Measurements from ENCODE around the gene NRXN3. TPM values are rescaled to one million over a fixed set of nuclear protein-coding genes. Genes with fewer than 3 reads are reported as not detected.

The NRXN3 gene
- total RNA-seq, 1 experiment from 2014 or later = not detected

DNA sequence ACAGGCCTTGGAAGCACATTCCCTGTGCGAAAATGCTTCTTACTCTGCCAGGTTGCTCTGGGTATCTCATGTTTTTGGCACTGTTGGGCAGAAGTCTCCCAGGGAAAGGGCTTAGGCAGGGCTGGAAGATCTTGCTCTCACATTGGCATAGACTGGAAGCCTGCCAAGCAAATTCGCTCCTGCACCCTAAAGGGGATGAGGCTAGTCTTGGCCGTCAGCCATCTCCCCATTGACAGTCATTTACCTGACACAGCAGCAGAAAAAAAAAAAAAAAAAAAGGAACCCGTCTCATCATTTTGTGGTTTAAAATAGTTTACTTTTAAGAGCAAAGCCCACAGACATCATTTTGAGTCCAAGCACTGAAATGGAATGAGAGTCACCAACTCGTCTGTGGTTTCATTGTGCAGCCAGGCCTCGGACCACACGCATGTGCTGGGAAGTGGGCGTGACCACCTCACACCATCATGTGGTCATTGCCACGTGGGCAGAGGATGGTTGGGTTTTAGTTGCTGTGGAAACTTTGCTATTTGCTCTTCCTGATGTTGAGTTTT lies 84.8 kb downstream of the NRXN3 start:
- Histone ChIP-seq H3K36me3 (ENCODE audit: low read depth) (no peaks in the 10 kb centered on the region), H3K4me1 (replicated peaks; ENCODE audit: insufficient read depth) (no peaks in the 10 kb centered on the region), H2AFZ (no peak overlapping the region), H3K4me3 (no peak overlapping the region), H3K9me2 (ENCODE audit: insufficient read depth) (no peaks in the 10 kb centered on the region), H4K20me1 (ENCODE audit: insufficient read depth) (no peaks in the 10 kb centered on the region; the same call in 1 of the 2 replicates), H3K4me2 (no peak overlapping the region), H3K9me3 (ENCODE audit: insufficient read depth, low read depth) (no peaks in the 10 kb centered on the region; the same call in 1 of the 2 replicates), H3K27ac (no peak overlapping the region), H3F3A (ENCODE audit: insufficient read depth, low read depth) (no peaks in the 10 kb centered on the region), H3K27me3 (ENCODE audit: insufficient read depth, low read depth) (peaks cover 53% of the 10 kb centered on the region), H3K79me2 (ENCODE audit: low read depth) (no peaks in the 10 kb centered on the region)
- POLR2A ChIA-PET (ENCODE audit: unreplicated experiment) = no interaction called here
- CTCF ChIA-PET = no interaction called here
- TF ChIP-seq, protein P1, sequence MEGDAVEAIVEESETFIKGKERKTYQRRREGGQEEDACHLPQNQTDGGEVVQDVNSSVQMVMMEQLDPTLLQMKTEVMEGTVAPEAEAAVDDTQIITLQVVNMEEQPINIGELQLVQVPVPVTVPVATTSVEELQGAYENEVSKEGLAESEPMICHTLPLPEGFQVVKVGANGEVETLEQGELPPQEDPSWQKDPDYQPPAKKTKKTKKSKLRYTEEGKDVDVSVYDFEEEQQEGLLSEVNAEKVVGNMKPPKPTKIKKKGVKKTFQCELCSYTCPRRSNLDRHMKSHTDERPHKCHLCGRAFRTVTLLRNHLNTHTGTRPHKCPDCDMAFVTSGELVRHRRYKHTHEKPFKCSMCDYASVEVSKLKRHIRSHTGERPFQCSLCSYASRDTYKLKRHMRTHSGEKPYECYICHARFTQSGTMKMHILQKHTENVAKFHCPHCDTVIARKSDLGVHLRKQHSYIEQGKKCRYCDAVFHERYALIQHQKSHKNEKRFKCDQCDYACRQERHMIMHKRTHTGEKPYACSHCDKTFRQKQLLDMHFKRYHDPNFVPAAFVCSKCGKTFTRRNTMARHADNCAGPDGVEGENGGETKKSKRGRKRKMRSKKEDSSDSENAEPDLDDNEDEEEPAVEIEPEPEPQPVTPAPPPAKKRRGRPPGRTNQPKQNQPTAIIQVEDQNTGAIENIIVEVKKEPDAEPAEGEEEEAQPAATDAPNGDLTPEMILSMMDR (conservative IDR thresholded peaks at IDR 0.05) = no peak
- no peak for TF ChIP-seq EZH2 (IDR thresholded peaks at IDR 0.05; ENCODE audit: low read depth)
- BruUV-seq (replicated peaks) = no TSS peak
- intact Hi-C loops (cut with micrococcal nuclease; ENCODE audit: unreplicated experiment) = no loop called here
- no peak for DNase-seq

DNA sequence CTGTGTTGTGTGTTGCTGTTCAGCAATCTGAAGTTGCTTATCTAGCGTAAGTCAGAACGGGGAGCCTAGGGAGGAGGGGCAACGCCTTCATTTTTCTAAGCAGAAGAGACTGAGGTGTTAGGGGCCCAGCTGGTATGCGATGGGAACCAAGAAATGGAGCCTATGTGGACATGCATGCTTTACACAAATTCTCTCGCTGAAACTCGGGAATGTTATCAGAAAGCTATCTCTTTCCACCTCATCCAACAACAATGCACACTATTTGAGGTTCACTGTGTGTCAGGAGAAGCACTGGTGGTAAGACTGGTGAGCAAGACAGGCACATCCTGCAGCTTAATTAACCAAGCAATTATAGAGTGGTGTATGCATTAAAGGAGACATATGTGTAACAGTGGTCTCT lies 89.7 kb downstream of the NRXN3 start:
- BruUV-seq (replicated peaks) = no TSS peak
- Histone ChIP-seq H3F3A (ENCODE audit: insufficient read depth, low read depth) (no peaks in the 10 kb centered on the region), H3K4me2 (no peak overlapping the region), H3K27ac (no peak overlapping the region), H4K20me1 (ENCODE audit: insufficient read depth) (no peaks in the 10 kb centered on the region; the same call in 1 of the 2 replicates), H3K9me3 (ENCODE audit: insufficient read depth, low read depth) (no peaks in the 10 kb centered on the region; the same call in 1 of the 2 replicates), H3K9me2 (ENCODE audit: insufficient read depth) (no peaks in the 10 kb centered on the region), H3K27me3 (ENCODE audit: insufficient read depth, low read depth) (peaks cover 65% of the 10 kb centered on the region), H3K4me3 (no peak overlapping the region), H3K4me1 (replicated peaks; ENCODE audit: insufficient read depth) (no peaks in the 10 kb centered on the region), H3K79me2 (ENCODE audit: low read depth) (no peaks in the 10 kb centered on the region), H2AFZ (no peak overlapping the region), H3K36me3 (ENCODE audit: low read depth) (no peaks in the 10 kb centered on the region)
- intact Hi-C loops (cut with micrococcal nuclease; ENCODE audit: unreplicated experiment) = no loop called here
- POLR2A ChIA-PET (ENCODE audit: unreplicated experiment) = no interaction called here
- TF ChIP-seq EZH2 (IDR thresholded peaks at IDR 0.05; ENCODE audit: low read depth) = no peak
- TF ChIP-seq, protein P1 (conservative IDR thresholded peaks at IDR 0.05) = no peak
- DNase-seq = no peak
- CTCF ChIA-PET = no interaction called here

DNA sequence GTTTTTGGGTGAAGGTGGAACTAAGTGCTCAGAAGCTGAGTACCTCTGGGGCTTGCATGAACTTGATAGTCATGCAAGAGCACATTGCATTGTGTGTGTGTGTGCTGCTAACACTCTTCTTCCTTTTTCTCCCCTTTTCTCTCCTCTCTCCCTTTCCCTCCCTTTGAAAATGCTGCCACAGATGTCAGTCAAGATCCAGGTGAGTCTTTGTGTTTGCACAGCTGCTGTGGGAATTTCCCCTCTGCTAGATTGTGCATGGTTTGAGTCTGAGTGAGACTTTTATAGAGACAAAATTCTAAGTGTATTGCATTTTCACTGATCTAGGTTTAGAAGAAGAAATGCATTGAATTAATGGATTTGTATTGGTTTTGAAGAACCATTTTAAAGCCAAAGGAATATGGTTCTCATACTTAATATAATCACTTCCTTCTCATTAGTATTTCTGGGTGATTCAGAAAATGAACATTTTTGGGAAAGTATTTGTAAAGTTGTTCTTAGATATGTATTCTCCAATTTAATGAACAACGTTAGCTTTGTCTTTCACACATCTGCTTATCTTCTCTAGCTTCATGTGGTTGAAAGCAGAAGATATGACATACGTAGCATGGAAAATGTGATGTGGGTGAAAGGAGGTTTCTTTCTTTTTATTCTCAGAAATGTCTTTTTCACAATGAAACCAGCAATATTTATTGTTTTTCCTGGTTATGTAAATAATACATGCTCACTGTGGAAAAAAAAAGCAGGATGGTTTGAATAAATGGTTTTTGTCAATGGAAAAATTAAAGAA lies 108.5 kb downstream of the NRXN3 start:
- H3K4me3 ChIP-seq = no peak overlapping the region
- ChIA-PET CTCF (interaction anchor here (0.7 kb wide), 1 partner anchor 29 kb away, joined by 3 read pairs; no protein-coding TSS in a partner anchor), POLR2A (ENCODE audit: unreplicated experiment) (no interaction called here)
- peaks cover 31% of the 10 kb centered on the region for H3K27me3 ChIP-seq (ENCODE audit: insufficient read depth, low read depth)
- no peaks in the 10 kb centered on the region for H3K4me1 ChIP-seq (replicated peaks; ENCODE audit: insufficient read depth)
- no peak for DNase-seq
- H3K36me3 ChIP-seq (ENCODE audit: low read depth) = no peaks in the 10 kb centered on the region
- intact Hi-C loops (cut with micrococcal nuclease; ENCODE audit: unreplicated experiment) = no loop called here
- no peaks in the 10 kb centered on the region for H3K9me2 ChIP-seq (ENCODE audit: insufficient read depth)
- no TSS peak for BruUV-seq (replicated peaks)
- H2AFZ ChIP-seq = no peak overlapping the region
- no peak overlapping the region for H3K4me2 ChIP-seq
- no peak for TF ChIP-seq EZH2 (IDR thresholded peaks at IDR 0.05; ENCODE audit: low read depth)
- TF ChIP-seq, protein P1 (conservative IDR thresholded peaks at IDR 0.05) = no peak
- H3K27ac ChIP-seq = no peak overlapping the region
- H3K9me3 ChIP-seq (ENCODE audit: insufficient read depth, low read depth) = no peaks in the 10 kb centered on the region
- no peaks in the 10 kb centered on the region for H3F3A ChIP-seq (ENCODE audit: insufficient read depth, low read depth)
- no peaks in the 10 kb centered on the region for H4K20me1 ChIP-seq (ENCODE audit: insufficient read depth)
- no peaks in the 10 kb centered on the region for H3K79me2 ChIP-seq (ENCODE audit: low read depth)

Measured in PC-9 (cell line).